Activated CD4-positive, alpha-beta T cell treated with anti-CD3 and anti-CD28 coated beads, Interleukin-2, amount 10 ng/mL, durations not matched to agents 7 days and 5 days (primary cell): ENCODE data around the gene MEG3. TPM values are rescaled to one million over a fixed set of nuclear protein-coding genes. Genes with fewer than 3 reads are reported as not detected.

Experiments used
- CTCF ChIA-PET: fragments of 350-600 bp; sonication (Branson Sonifier 250); formaldehyde crosslinking; loops from one replicate; lab custom pipeline; 2021; ENCODE audit warnings: antibody characterized with exemption; lab: Charles Lee
- POLR2A ChIA-PET: fragments of 350-600 bp; sonication (Branson Sonifier 250); formaldehyde crosslinking; loops from one replicate; lab custom pipeline; 2021; ENCODE audit warnings: antibody characterized with exemption; lab: Charles Lee
- DNase-seq: peaks from one replicate; pipeline ENCODE4 v3.0.0-alpha.2; 2020
- H3K27ac Mint-ChIP-seq: one replicate; pipeline ENCODE4 v1.8.0; 2021; ENCODE audit warnings: mild to moderate bottlenecking, moderate library complexity, mixed read lengths
- H3K27me3 Mint-ChIP-seq: one replicate; pipeline ENCODE4 v1.8.0; 2021; ENCODE audit warnings: mixed read lengths
- H3K36me3 Mint-ChIP-seq: one replicate; pipeline ENCODE4 v1.8.0; 2021; ENCODE audit warnings: low read depth, mixed read lengths
- H3K4me1 Mint-ChIP-seq: one replicate; pipeline ENCODE4 v1.8.0; 2021; ENCODE audit warnings: mixed read lengths
- H3K4me3 Mint-ChIP-seq: one replicate; pipeline ENCODE4 v1.8.0; 2021; ENCODE audit warnings: mild to moderate bottlenecking, moderate library complexity, mixed read lengths
- H3K9me3 Mint-ChIP-seq: one replicate; pipeline ENCODE4 v1.8.0; 2021; ENCODE audit warnings: mixed read lengths
- total RNA-seq, 2 experiments: library from RNA; stranded (reverse); gene quantifications; one replicate each; pipeline ENCODE4 v1.2.3, GENCODE V29; 2021

MEG3 gene
- total RNA-seq, 2 experiments from 2014 or later: not detected

DNA sequence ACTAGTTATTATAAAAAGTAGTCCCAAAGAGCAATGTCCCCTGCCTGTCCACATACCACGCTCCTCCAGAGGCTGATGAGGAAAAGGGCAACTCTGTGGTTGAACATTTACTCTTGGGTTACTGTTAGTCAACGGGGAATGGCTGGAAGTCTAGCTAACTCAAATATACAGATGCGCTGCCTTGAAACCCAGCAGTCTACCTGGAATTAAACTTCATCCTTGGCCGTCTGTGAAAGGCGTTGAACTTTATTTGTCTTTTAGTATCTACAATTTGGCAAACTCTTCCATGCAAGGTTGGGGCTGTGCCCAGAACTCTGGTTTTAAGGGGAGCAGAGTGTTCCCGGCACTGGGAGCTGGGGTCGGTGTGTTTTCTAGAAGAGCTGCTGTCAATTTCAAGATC, 3.9 kb upstream of the MEG3 start:
- ChIA-PET POLR2A (no interaction called here), CTCF (interaction anchor here (0.6 kb wide), 1 partner anchor 876 kb away, joined by 3 read pairs; no protein-coding TSS in a partner anchor)
- Mint-ChIP-seq H3K4me3 (no peak overlapping the region), H3K27me3 (peaks cover 32% of the 10 kb centered on the region), H3K9me3 (no peaks in the 10 kb centered on the region), H3K36me3 (no peaks in the 10 kb centered on the region), H3K4me1 (no peaks in the 10 kb centered on the region), H3K27ac (no peak overlapping the region)
- DNase-seq: no peak

DNA sequence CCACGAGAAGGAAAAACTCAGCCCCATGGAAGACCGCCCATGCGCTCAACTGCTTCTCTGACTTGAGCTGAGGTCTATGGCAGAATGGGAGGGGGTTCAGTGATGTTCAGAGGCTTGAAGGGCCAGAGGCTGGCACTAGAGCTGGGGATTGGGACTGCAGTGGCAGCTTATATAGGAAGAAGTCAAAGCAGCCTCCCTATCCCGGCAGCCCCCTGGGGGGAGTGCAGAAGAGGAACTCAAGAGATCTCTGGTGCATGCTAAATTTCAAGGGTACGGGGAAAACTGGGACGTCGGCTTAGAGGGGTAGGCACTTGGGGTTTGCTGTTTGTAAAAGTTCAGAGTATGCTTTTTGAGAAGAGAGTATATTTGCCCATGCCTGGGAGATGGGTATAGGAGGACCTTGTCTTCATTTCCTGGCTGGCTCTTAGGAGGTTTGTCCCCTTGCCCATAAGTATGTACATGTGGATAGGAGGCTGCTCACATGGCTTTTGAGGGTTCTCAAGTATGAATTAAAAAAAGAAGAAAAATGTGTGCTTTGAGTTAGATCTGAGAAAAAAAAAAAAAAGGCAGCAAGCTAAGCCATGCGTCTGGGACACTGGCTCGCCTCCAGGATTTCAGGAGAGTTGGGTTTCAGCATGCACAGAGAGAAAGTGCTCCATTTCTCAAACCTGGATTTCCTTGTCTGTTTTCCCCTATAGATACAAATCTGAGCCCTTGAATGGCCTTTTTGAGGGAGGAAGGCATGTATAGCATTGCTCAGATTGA, 3.2 kb upstream of the MEG3 start:
- ChIA-PET POLR2A (no interaction called here), CTCF (interaction anchor here (0.6 kb wide), 1 partner anchor 877 kb away, joined by 3 read pairs; no protein-coding TSS in a partner anchor)
- Mint-ChIP-seq H3K27ac (no peak overlapping the region), H3K36me3 (no peaks in the 10 kb centered on the region), H3K27me3 (peaks cover 36% of the 10 kb centered on the region), H3K4me1 (peaks cover 2% of the 10 kb centered on the region), H3K9me3 (peaks cover 4% of the 10 kb centered on the region), H3K4me3 (no peak overlapping the region)
- DNase-seq: no peak

DNA sequence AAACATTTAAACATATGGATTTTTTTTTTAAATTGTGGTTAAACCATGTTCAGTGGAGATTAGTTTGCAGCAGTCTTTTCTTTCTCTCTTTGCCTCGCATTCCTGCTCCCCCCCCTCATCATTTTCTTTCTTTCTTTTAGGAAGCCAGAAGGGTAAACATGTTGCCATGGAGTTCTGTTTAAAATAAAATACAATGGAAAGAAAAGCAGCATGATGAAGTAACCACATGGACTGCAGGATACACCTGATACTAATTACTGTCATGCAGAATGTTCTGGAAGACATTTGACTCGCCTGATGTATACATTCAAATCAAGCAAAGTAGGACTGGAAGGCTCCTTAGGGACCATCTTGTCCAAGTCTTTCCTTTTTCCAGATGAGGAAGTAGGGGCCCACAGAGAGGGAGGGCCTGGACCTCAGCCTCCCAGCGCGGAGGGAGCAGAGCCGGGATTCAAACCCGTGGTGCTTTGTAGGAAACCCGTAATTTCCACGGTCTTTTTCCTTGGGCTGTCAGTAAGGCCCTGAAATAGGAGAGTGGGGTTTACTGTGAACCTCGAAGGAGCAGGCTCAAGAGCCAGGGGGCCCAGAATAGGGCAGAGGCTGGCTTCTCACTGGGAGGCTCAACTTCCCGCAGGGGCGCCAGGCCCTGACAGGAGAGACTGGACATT, 2.4 kb upstream of the MEG3 start:
- ChIA-PET POLR2A (no interaction called here), CTCF (no interaction called here)

DNA sequence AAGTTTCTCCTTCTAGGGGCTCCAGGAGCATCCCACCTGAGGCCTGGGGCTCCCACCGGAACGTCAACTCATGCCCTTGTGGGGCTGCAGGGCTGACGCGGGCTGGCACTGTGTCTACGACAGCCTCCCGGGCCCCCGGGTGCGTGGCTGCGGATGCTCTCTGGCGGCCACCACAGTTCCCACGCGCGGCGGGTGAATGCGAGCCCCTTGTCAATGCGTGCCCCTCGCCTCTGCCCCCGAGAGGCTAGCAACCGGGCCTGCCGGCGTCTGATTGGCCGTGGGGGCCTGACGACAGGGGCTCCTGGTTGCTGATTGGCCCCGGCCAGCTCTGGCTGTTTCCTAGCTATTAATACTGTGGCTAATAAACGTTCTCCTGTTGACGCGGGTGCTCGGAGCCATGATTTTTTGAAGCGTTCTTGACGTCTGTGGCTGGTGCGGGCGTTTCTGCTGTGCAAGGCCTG, 1.8 kb upstream of the MEG3 start:
- DNase-seq: no peak
- Mint-ChIP-seq H3K27me3 (peaks cover 40% of the 10 kb centered on the region), H3K36me3 (no peaks in the 10 kb centered on the region), H3K27ac (no peak overlapping the region), H3K9me3 (peaks cover 4% of the 10 kb centered on the region), H3K4me1 (peaks cover 2% of the 10 kb centered on the region), H3K4me3 (no peak overlapping the region)
- POLR2A ChIA-PET: no interaction called here
- CTCF ChIA-PET: no interaction called here

More for the DNA sequence above, 2.4 kb upstream of the MEG3 start:
- Mint-ChIP-seq H3K27me3 (peaks cover 38% of the 10 kb centered on the region), H3K9me3 (peaks cover 4% of the 10 kb centered on the region), H3K27ac (no peak overlapping the region), H3K36me3 (no peaks in the 10 kb centered on the region), H3K4me1 (peaks cover 2% of the 10 kb centered on the region), H3K4me3 (no peak overlapping the region)
- no peak for DNase-seq

DNA sequence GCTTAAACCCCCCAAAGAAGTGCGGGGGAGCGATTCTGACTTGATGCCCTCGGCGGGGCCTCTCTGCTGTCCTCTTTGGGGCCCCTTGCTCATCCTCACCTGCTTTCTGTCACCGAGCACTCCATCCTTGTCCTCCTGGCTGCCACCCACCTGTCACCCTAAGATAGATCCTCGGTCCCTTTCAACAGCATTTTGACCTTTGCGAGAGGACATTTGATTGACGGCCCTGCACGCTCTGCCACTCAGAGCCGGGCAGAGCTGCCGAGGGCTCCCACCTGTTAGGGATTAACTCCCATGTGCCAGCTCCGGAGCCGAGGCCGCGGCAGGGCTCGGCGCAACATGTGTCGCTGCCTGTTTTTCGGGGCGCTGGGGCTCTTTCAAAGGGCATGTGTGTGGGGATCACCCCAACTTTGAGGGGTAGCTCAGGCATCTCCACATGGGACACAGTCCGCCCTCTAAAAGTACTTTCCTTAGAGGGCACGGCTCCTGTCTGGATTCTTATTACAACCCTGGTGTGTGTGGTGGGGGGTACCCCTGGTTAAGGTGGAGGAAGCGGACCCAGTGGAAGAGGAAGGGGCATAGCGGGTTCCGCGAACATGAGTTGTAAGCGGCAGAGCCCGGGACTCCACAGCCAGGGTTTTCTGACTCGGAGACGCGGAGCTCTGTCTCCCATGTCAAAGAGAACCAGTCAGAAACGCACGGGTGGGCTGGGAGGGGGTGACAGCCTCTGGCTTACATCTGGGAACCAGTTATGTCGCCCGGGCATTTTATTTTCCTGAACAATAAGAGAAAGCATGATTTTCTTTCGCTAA, 811 bp upstream of the MEG3 start:
- H3K4me1 Mint-ChIP-seq: peaks cover 2% of the 10 kb centered on the region
- H3K4me3 Mint-ChIP-seq: no peak overlapping the region
- ChIA-PET POLR2A (no interaction called here), CTCF (no interaction called here)
- H3K9me3 Mint-ChIP-seq: peaks cover 4% of the 10 kb centered on the region
- no peak for DNase-seq
- peaks cover 40% of the 10 kb centered on the region for H3K27me3 Mint-ChIP-seq
- no peak overlapping the region for H3K27ac Mint-ChIP-seq
- no peaks in the 10 kb centered on the region for H3K36me3 Mint-ChIP-seq

DNA sequence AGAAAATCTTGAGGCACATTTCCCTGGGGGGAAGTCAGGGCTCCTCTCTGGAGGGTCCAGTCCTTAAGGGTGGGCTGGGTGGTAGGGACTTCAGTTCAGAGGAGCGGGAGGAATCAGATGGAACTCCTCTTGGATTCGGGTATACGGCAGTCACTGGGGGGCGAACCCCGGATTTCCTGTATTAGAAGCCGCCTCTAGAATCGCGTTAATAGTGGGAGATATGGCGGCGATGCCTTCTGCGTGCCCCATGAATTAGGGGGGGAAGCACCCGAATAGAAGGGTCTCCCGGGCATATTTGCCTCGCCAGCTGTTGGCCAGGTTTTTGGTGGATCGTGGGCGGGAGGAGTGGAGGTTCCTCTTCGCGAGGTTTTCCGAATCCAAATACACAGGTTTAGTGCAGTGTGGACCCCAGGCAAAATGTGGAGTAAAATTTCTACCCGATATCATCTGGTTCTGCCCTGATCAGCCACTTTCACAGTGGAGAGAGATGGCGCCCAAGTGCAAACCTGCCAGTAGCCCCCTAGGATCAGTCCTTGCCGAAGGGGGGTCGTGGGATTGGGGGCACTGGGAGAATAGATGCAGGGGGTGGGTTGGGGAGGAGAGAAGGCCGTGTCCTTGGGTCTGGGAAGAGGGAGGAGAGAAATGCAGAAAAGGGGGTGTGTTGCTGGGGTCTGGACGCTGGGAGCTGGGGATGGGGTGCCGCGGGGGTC, 628 bp downstream of the MEG3 start:
- no peaks in the 10 kb centered on the region for H3K36me3 Mint-ChIP-seq
- no peak overlapping the region for H3K27ac Mint-ChIP-seq
- H3K9me3 Mint-ChIP-seq: peaks cover 4% of the 10 kb centered on the region
- peaks cover 2% of the 10 kb centered on the region for H3K4me1 Mint-ChIP-seq
- DNase-seq: no peak
- H3K4me3 Mint-ChIP-seq: no peak overlapping the region
- CTCF ChIA-PET: interaction anchor here (0.5 kb wide), 1 partner anchor 1282 kb away, joined by 3 read pairs; no protein-coding TSS in a partner anchor
- POLR2A ChIA-PET: no interaction called here
- peaks cover 40% of the 10 kb centered on the region for H3K27me3 Mint-ChIP-seq

DNA sequence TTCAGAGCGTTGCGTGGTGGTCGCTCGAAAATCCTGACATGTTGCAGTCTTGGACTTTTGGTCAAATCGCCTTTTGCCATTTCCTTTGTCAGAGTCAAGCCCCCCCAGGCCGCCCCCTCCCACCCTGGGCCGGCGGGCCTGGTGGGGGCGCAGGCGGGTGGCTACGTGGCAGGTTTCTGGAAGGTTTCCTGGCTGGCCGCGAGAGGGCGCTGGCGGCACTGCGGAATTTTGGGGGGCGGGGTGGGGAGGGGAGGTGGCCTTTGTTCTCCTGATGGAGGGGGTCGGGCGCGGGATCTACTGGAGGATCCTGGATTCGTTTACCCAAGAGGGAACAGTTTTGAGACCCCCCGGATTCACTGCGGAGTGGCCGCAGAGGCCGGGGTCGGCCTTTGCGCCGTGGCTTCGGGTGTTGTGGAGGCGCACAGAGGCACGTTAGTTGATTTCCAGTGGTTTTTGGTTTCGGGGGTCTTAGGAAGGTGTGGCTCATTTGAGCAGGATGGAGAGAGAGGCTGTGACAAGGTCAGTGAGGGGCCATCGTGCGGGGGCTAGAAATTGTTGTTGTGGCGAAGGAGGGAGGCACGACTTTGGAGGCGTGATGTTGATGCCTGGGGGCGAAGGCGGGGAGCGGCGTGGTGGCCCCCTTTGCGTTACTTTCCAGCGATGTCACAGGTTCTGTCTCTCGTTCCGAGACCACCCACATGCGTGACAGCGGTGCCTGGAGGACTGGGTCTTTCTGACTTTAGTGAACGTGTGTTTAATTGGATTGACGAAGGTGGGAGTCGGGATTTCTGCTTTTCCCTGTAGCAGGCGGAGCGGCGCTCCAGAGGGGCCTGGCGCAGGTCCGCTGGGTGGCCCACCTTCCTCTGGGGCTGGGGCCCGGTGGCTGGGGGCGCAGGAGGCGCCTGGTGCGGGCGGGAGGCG, 1.4 kb downstream of the MEG3 start:
- Mint-ChIP-seq H3K27me3 (peaks cover 40% of the 10 kb centered on the region), H3K36me3 (no peaks in the 10 kb centered on the region), H3K4me3 (no peak overlapping the region), H3K9me3 (peaks cover 4% of the 10 kb centered on the region), H3K4me1 (peaks cover 2% of the 10 kb centered on the region), H3K27ac (no peak overlapping the region)
- ChIA-PET CTCF (no interaction called here), POLR2A (no interaction called here)
- no peak for DNase-seq

DNA sequence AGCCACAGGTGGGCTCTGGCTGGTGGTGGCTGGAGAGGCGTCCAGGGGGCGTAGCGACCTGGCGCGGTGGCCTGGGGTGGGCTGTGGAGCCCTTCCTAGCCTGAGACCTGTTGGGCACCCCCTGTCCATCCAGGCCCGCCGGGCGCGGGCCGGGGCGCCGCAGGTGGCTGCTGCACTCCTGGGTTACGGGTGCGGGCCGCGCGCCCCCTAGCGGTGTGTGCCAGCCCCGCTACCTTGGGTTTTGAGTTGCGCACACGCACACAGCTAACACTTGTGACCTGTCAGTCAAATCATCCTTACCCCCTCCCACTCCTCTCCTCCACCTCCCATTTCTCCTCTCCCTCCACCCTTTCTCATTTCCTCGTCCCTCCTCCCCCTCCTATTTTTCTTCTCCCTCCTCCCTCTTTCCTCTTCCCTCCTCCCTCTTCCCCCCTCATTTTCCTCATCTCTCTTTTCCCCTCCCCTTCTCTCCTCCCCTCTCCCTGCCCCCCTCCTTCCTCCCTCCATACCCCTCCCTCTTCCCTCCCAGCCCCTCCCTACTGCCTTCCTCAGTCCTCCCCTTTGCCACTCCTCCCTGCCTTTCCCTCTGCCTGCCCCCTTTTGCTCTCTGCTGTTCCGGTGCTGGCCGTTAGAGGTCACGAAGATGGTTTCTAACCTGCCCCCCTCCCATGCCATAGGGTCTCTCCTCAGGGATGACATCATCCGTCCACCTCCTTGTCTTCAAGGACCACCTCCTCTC, 2.3 kb downstream of the MEG3 start:
- POLR2A ChIA-PET: no interaction called here
- H3K4me3 Mint-ChIP-seq: no peak overlapping the region
- CTCF ChIA-PET: no interaction called here
- peaks cover 35% of the 10 kb centered on the region for H3K27me3 Mint-ChIP-seq
- H3K4me1 Mint-ChIP-seq: peaks cover 2% of the 10 kb centered on the region
- no peaks in the 10 kb centered on the region for H3K36me3 Mint-ChIP-seq
- H3K9me3 Mint-ChIP-seq: peaks cover 4% of the 10 kb centered on the region
- H3K27ac Mint-ChIP-seq: no peak overlapping the region
- no peak for DNase-seq

DNA sequence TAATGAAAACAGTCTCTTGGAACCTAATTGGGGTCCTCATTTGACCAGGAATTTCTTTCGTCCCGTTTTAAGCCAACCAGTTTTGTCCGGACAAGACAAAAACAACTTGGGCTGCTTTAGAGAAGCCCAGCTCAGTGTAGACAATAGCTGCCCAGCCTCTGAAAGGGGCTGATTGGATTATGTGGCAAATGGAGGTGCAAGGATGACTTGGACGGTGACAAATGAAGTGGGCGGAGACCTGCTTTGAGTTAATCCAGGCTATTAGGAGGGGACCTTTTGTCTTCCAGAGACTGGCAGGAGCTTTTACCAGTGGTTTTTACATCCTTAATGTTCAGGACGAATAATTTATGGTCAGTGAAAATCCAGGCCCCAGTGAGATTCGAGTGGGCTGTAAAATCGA, 4.8 kb downstream of the MEG3 start:
- peaks cover 4% of the 10 kb centered on the region for H3K9me3 Mint-ChIP-seq
- CTCF ChIA-PET: no interaction called here
- H3K27me3 Mint-ChIP-seq: peaks cover 18% of the 10 kb centered on the region
- H3K27ac Mint-ChIP-seq: no peak overlapping the region
- POLR2A ChIA-PET: no interaction called here
- no peak overlapping the region for H3K4me3 Mint-ChIP-seq
- DNase-seq: no peak
- H3K36me3 Mint-ChIP-seq: no peaks in the 10 kb centered on the region
- peaks cover 2% of the 10 kb centered on the region for H3K4me1 Mint-ChIP-seq

DNA sequence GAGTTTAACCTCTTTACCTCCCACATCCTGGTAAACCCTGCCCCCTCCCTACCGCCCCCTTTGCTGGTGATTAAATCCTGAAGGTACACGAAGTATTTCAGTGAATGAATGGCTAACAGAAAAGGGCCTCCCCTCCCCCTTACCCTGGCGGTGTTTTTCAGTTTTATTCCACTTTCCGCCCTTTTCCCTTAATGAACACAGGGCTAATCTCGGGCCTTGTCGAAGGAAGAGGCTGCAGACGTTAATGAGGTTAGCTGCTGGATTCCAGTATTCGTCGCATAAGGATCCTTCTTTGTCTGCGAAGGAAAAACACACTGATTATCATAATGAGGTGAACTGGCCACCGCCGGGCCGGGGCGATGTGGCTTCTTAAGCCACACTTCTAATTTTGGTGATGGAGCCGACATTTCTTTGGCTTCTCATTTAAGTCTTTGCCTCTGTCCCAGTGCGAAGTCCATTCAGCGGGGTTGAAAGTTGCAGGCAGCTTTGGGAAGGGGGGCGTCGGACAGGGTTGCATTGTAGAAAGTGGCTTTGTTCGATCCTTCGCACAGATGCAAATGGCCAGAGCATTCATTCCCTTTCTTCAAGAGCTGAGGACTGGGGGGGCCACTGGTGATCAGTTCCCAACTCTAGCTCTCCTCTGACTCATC, 6.5 kb downstream of the MEG3 start:
- ChIA-PET CTCF (no interaction called here), POLR2A (no interaction called here)
- peaks cover 2% of the 10 kb centered on the region for H3K9me3 Mint-ChIP-seq
- H3K27ac Mint-ChIP-seq: no peak overlapping the region
- H3K36me3 Mint-ChIP-seq: no peaks in the 10 kb centered on the region
- no peak for DNase-seq
- peaks cover 6% of the 10 kb centered on the region for H3K27me3 Mint-ChIP-seq
- H3K4me1 Mint-ChIP-seq: peaks cover under 1% of the 10 kb centered on the region
- H3K4me3 Mint-ChIP-seq: no peak overlapping the region
